ENCODE results near the gene GTF3A. TPM values are rescaled to one million over a fixed set of nuclear protein-coding genes. Genes with fewer than 3 reads are reported as not detected.

The GTF3A gene
- total RNA-seq, 1 donor from 2014 or later, result 70.2 TPM

- DNase-seq, result no peak
- Mint-ChIP-seq H3K36me3 (ENCODE audit: unreplicated experiment) (no peaks in the 10 kb centered on the region), H3K9me3 (ENCODE audit: unreplicated experiment) (peaks cover 6% of the 10 kb centered on the region), H3K27ac (ENCODE audit: unreplicated experiment) (no peak overlapping the region), H3K4me1 (ENCODE audit: low read depth, unreplicated experiment) (peaks cover 17% of the 10 kb centered on the region), H3K27me3 (ENCODE audit: unreplicated experiment) (peaks cover 8% of the 10 kb centered on the region), H3K4me3 (ENCODE audit: unreplicated experiment) (peak overlapping the region; percentile 20)
- TF ChIP-seq, protein P1, sequence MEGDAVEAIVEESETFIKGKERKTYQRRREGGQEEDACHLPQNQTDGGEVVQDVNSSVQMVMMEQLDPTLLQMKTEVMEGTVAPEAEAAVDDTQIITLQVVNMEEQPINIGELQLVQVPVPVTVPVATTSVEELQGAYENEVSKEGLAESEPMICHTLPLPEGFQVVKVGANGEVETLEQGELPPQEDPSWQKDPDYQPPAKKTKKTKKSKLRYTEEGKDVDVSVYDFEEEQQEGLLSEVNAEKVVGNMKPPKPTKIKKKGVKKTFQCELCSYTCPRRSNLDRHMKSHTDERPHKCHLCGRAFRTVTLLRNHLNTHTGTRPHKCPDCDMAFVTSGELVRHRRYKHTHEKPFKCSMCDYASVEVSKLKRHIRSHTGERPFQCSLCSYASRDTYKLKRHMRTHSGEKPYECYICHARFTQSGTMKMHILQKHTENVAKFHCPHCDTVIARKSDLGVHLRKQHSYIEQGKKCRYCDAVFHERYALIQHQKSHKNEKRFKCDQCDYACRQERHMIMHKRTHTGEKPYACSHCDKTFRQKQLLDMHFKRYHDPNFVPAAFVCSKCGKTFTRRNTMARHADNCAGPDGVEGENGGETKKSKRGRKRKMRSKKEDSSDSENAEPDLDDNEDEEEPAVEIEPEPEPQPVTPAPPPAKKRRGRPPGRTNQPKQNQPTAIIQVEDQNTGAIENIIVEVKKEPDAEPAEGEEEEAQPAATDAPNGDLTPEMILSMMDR (IDR thresholded peaks at IDR 0.05; ENCODE audit: partially characterized antibody, unreplicated experiment), result no peak
Measured at GRCh38 chr13:27423333-27423732, 1.1 kb upstream of the GTF3A start.

DNA sequence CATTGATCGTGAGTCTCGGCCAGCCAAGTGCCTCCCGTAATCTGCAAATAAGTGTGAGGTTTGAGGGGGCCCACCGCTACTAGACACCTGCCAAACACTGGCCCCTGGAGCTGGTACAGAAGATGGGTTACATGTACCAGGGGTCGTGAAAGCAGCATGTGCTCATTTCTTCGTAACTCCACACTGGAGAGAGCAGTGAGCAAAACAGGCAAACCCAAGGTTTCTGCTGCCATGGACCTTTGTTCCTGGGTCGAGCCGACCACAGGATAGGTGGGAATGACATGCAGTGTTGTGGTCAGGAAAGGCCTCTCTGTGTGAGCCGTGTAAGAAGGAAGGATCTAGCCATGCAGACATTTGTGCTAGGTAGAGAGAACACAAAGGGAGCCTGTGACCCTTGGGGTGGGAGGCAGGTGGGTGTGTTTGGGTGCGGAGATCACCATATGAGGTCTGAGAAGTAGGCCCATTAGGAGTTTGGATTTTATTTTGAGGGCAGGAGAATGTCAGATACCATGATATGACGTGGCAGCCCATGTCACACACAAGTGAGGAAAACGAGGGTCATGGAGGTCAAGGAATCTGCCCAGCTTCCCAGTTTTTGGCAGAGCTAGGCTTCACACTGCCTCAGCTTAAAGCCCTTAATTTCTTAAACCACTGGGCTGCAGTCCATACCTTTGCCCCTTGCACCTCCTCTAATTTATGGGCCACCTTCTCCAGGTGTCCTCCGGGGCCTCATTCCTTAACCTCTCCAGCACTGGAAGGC lies 919 bp downstream of the GTF3A start:
- peak overlapping the region; percentile 85 for H3K4me3 Mint-ChIP-seq (ENCODE audit: unreplicated experiment)
- peaks cover 17% of the 10 kb centered on the region for H3K4me1 Mint-ChIP-seq (ENCODE audit: low read depth, unreplicated experiment)
- DNase-seq, result no peak
- peak overlapping the region; percentile 74 for H3K27ac Mint-ChIP-seq (ENCODE audit: unreplicated experiment)
- peaks cover 6% of the 10 kb centered on the region for H3K9me3 Mint-ChIP-seq (ENCODE audit: unreplicated experiment)
- peaks cover 8% of the 10 kb centered on the region for H3K27me3 Mint-ChIP-seq (ENCODE audit: unreplicated experiment)
- no peaks in the 10 kb centered on the region for H3K36me3 Mint-ChIP-seq (ENCODE audit: unreplicated experiment)
- TF ChIP-seq, protein P1 (IDR thresholded peaks at IDR 0.05; ENCODE audit: partially characterized antibody, unreplicated experiment), result no peak

DNA sequence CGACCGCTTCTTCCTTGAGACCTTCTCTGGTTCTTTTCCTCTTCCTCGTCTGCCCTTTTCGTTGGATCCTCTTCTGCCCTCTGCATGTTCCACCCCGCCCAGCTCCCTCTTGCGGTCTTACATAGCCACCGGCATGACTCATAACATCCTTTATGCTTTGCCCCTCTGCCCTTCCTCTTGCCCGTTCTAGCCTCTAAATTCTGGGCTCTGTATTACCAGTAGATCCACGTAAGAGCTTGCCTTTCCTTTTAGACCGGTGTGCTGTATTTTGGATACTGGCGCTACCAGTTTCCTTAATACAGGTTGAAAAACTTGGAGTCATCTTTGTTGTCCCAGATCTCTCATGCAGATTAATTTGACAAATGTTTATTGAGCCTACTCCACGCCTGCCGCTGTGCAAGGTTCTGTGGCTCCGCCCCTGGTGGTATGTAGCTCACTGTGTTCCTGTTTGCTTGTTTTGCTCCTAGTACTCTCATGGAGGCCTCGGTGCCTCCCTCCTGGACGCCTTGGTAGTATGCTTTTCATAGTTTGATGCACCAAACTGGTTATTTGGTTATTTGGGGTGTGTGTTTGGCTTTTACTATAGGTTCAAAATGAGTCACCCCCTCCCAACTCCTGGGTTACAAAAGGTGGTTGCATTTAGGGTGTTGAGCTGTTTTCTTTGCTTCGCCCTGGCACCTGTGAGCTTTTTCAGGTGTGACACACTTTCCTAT lies 1.7 kb downstream of the GTF3A start:
- Mint-ChIP-seq H3K27me3 (ENCODE audit: unreplicated experiment) (peaks cover 8% of the 10 kb centered on the region), H3K27ac (ENCODE audit: unreplicated experiment) (peak overlapping the region; percentile 56), H3K4me1 (ENCODE audit: low read depth, unreplicated experiment) (peaks cover 17% of the 10 kb centered on the region), H3K9me3 (ENCODE audit: unreplicated experiment) (peaks cover 4% of the 10 kb centered on the region), H3K36me3 (ENCODE audit: unreplicated experiment) (no peaks in the 10 kb centered on the region), H3K4me3 (ENCODE audit: unreplicated experiment) (peak overlapping the region; percentile 85)
- TF ChIP-seq, protein P1 (IDR thresholded peaks at IDR 0.05; ENCODE audit: partially characterized antibody, unreplicated experiment), result peak; percentile 11
- peak; percentile 41 for DNase-seq

GRCh38 chr13:27427641-27428040 lies 3.2 kb downstream of the GTF3A start:
- H3K27me3 Mint-ChIP-seq (ENCODE audit: unreplicated experiment), result peaks cover 6% of the 10 kb centered on the region
- no peak for DNase-seq
- no peaks in the 10 kb centered on the region for H3K36me3 Mint-ChIP-seq (ENCODE audit: unreplicated experiment)
- H3K4me3 Mint-ChIP-seq (ENCODE audit: unreplicated experiment), result no peak overlapping the region
- H3K4me1 Mint-ChIP-seq (ENCODE audit: low read depth, unreplicated experiment), result peaks cover 17% of the 10 kb centered on the region
- no peak overlapping the region for H3K27ac Mint-ChIP-seq (ENCODE audit: unreplicated experiment)
- H3K9me3 Mint-ChIP-seq (ENCODE audit: unreplicated experiment), result peaks cover 3% of the 10 kb centered on the region
- TF ChIP-seq, protein P1 (IDR thresholded peaks at IDR 0.05; ENCODE audit: partially characterized antibody, unreplicated experiment), result no peak

DNA sequence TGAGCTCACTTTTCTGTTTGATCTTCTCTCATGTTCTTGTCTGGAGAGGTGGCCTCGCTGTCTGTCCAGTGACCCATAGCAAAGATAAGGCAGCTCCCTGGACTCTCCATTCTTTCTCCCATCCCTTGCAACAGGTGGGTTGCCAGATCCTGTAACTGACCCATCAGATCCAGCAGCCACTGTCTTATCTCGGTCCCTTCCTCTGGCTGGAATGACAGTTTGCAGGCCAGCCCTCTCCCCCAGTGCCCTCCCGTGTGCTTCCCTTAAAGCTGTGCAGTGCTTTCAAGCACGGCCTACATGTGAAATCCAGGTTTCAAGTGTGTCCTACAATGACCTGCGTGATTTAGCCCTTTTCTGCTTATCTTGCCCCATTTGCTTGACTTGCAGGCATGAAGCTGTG lies 3.7 kb downstream of the GTF3A start:
- H3K9me3 Mint-ChIP-seq (ENCODE audit: unreplicated experiment), result peaks cover 3% of the 10 kb centered on the region
- peaks cover 6% of the 10 kb centered on the region for H3K27me3 Mint-ChIP-seq (ENCODE audit: unreplicated experiment)
- H3K4me3 Mint-ChIP-seq (ENCODE audit: unreplicated experiment), result no peak overlapping the region
- H3K4me1 Mint-ChIP-seq (ENCODE audit: low read depth, unreplicated experiment), result peaks cover 17% of the 10 kb centered on the region
- H3K27ac Mint-ChIP-seq (ENCODE audit: unreplicated experiment), result no peak overlapping the region
- TF ChIP-seq, protein P1 (IDR thresholded peaks at IDR 0.05; ENCODE audit: partially characterized antibody, unreplicated experiment), result no peak
- no peak for DNase-seq
- no peaks in the 10 kb centered on the region for H3K36me3 Mint-ChIP-seq (ENCODE audit: unreplicated experiment)

Measured in glutamatergic neuron (in vitro differentiated cells).